A673 (cell line): ENCODE measurements around the gene ZNF385B.

Source experiments
- CTCF ChIP-seq: fragments of 300-800, 200-600 bp; sonication (generic); conservative IDR thresholded peaks from 2 replicates; pipeline ENCODE4 v1.5.1; 2017; ENCODE audit warnings: low read depth, mild to moderate bottlenecking, antibody characterized with exemption, low read length, moderate library complexity, mixed read lengths
- EZH2 ChIP-seq: fragments of 200-600 bp; sonication (generic); IDR thresholded peaks from 2 replicates; pipeline ENCODE4 v1.6.1; 2017; ENCODE audit warnings: borderline replicate concordance, low read depth, mild to moderate bottlenecking, mixed read lengths, antibody characterized with exemption, low read length; ENCODE audit not compliant: poor library complexity, severe bottlenecking

DNA sequence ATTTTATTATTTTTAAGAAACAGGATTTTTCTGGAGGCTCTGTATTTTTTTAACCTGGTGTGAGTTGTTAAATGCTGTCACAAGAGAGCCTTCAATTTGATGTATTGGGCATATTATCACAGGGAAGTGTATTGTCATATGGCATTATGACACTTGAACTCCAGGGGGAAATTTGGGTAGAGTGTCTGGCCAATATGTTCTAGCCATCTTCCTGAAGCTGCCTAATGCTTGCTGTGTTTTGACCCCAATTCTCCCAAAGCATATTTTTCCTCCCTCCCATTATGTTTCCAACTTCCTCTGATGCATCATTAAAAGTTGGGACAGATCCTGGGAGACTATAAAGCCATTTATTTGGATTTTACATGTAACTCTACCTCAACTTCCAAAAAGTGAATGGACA lies 382.6 kb downstream of the ZNF385B start:
- no peak for TF ChIP-seq CTCF
- no peak for TF ChIP-seq EZH2
